ENCODE data around the gene CNOT10.

DNA sequence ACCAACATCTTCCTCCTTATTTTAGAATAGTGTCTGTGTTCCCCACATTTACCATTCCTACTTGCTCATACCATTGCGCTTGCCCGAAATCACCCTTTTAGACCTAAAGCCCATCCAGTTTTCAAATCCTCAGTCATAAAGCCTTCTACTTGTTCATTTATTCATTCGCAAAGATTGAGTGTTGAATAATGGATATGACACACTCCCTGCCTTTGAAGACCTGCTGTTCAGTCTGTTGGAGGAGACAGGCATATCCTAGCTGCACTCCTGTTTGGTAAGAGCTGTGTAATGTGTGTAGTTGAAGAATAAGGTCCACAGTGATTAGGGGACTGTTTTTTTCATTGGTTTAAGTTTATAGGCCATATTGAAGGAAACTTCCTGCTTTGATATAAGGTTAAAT is 1.7 kb downstream of the CNOT10 start:
- TF ChIP-seq, protein P1, sequence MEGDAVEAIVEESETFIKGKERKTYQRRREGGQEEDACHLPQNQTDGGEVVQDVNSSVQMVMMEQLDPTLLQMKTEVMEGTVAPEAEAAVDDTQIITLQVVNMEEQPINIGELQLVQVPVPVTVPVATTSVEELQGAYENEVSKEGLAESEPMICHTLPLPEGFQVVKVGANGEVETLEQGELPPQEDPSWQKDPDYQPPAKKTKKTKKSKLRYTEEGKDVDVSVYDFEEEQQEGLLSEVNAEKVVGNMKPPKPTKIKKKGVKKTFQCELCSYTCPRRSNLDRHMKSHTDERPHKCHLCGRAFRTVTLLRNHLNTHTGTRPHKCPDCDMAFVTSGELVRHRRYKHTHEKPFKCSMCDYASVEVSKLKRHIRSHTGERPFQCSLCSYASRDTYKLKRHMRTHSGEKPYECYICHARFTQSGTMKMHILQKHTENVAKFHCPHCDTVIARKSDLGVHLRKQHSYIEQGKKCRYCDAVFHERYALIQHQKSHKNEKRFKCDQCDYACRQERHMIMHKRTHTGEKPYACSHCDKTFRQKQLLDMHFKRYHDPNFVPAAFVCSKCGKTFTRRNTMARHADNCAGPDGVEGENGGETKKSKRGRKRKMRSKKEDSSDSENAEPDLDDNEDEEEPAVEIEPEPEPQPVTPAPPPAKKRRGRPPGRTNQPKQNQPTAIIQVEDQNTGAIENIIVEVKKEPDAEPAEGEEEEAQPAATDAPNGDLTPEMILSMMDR (conservative IDR thresholded peaks at IDR 0.05 in 1 of 2, IDR thresholded peaks at IDR 0.05 in 1 of 2; ENCODE audit: low read depth in 1 of 2, low read length in 2 of 2): no peak
- no peak for TF ChIP-seq EZH2 (IDR thresholded peaks at IDR 0.05; ENCODE audit: low read length, missing control alignments)
